GM23248 (cell line): Measurements from ENCODE around the gene FAM217A.

ENCODE experiments used
- EZH2 ChIP-seq: fragments of 200-600 bp; sonication (generic); IDR thresholded peaks from 2 replicates; pipeline ENCODE4 v1.6.1; 2018; ENCODE audit warnings: antibody characterized with exemption, mild to moderate bottlenecking; ENCODE audit not compliant: insufficient read depth, poor library complexity, severe bottlenecking
- EZH2phosphoT487 ChIP-seq: fragments of 200-600 bp; sonication (generic); IDR thresholded peaks from 2 replicates; pipeline ENCODE4 v1.6.1; 2018; ENCODE audit warnings: antibody characterized with exemption, moderate library complexity, mild to moderate bottlenecking, low read depth; ENCODE audit not compliant: insufficient read depth

GRCh38 chr6:4078691-4079471, at the start of gene FAM217A:
- TF ChIP-seq EZH2phosphoT487 (no peak), EZH2 (no peak)
